Nephron (organoid): ENCODE results near the gene FLOT2.

Experiments used
- H3K27ac Mint-ChIP-seq, 3 experiments: 2 replicates each; pipeline ENCODE4 v1.8.0; 2020; ENCODE audit warnings: mixed read lengths in 3 of 3, mild to moderate bottlenecking in 2 of 3, moderate library complexity in 1 of 3
- H3K27me3 Mint-ChIP-seq: 2 replicates; pipeline ENCODE4 v1.8.0; 2021; ENCODE audit warnings: low read depth, mild to moderate bottlenecking, moderate library complexity, mixed read lengths
- H3K36me3 Mint-ChIP-seq: 2 replicates; pipeline ENCODE4 v1.8.0; 2020; ENCODE audit warnings: low read depth, mixed read lengths
- H3K4me1 Mint-ChIP-seq: 2 replicates; pipeline ENCODE4 v1.8.0; 2020; ENCODE audit warnings: mixed read lengths
- H3K4me3 Mint-ChIP-seq, 3 experiments: 2 replicates each; pipeline ENCODE4 v1.8.0; 2020; ENCODE audit warnings: mild to moderate bottlenecking in 3 of 3, mixed read lengths in 3 of 3, moderate library complexity in 2 of 3
- H3K9me3 Mint-ChIP-seq: 2 replicates; pipeline ENCODE4 v1.8.0; 2020; ENCODE audit warnings: mixed read lengths
- CTCF ChIP-seq, 3 experiments: fragments of 200-600 bp; sonication (generic); IDR thresholded peaks; one replicate each; pipeline ENCODE4 v1.5.0; 2021; ENCODE audit warnings: antibody characterized with exemption in 3 of 3; ENCODE audit not compliant: unreplicated experiment in 3 of 3

The FLOT2 gene

DNA sequence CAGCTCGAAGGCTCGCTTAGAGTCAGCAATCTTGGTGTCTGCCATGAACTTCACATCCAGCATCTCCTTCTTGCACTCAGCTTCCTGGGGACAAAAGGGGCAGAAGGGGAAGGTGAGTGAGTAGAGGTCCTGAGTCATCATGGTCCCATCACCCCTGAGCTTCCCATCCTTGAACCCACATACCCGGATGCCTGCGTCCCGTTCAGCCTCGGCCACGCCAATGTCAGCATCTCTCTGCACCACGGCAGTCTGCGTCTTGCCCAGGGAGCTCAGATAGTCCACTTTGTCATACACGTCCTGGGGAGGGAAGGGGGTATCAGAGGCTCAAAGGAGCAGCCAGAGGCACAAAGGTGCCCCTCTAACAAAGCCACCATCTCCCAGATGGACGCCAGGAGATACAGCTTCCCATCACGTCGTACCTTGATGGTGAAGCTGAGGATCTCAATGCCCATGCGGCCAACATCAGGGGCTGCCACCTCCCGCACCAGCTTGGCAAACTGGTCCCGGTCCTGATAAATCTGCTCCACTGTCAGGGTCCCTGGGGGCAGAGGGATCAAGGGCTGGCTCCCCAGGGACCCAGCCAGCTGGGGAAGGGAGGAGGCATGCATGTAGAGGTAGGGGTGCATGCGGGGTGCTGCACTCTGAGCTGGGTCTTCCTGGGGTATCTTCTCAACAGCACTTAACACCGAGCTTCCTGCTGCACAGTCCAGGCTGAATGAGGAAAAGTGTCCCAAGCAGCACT is 15.2 kb downstream of the FLOT2 start:
- no peak for TF ChIP-seq CTCF (IDR thresholded peaks at IDR 0.05; ENCODE audit: unreplicated experiment in 3 of 3)
- peaks cover 44% of the 10 kb centered on the region for H3K36me3 Mint-ChIP-seq
- no peaks in the 10 kb centered on the region for H3K4me1 Mint-ChIP-seq
- H3K27me3 Mint-ChIP-seq: no peaks in the 10 kb centered on the region
- H3K9me3 Mint-ChIP-seq: no peaks in the 10 kb centered on the region
- no peak overlapping the region for H3K4me3 Mint-ChIP-seq
- H3K27ac Mint-ChIP-seq: no peak overlapping the region

- Mint-ChIP-seq H3K4me1 (no peaks in the 10 kb centered on the region), H3K36me3 (peaks cover 44% of the 10 kb centered on the region), H3K27me3 (no peaks in the 10 kb centered on the region), H3K9me3 (no peaks in the 10 kb centered on the region), H3K4me3 (no peak overlapping the region), H3K27ac (no peak overlapping the region)
- TF ChIP-seq CTCF (IDR thresholded peaks at IDR 0.05; ENCODE audit: unreplicated experiment in 3 of 3): no peak
These were observed 15.9 kb downstream of the FLOT2 start for GRCh38 chr17:28881533-28882056.

GRCh38 chr17:28880572-28880945 is 17.0 kb downstream of the FLOT2 start:
- Mint-ChIP-seq H3K27me3 (no peaks in the 10 kb centered on the region), H3K4me3 (no peak overlapping the region), H3K4me1 (no peaks in the 10 kb centered on the region), H3K27ac (no peak overlapping the region), H3K9me3 (no peaks in the 10 kb centered on the region), H3K36me3 (peaks cover 44% of the 10 kb centered on the region)
- no peak for TF ChIP-seq CTCF (IDR thresholded peaks at IDR 0.05; ENCODE audit: unreplicated experiment in 3 of 3)

GRCh38 chr17:28879886-28880571 is 17.5 kb downstream of the FLOT2 start:
- H3K27me3 Mint-ChIP-seq: no peaks in the 10 kb centered on the region
- peaks cover 44% of the 10 kb centered on the region for H3K36me3 Mint-ChIP-seq
- no peak overlapping the region for H3K4me3 Mint-ChIP-seq
- no peaks in the 10 kb centered on the region for H3K9me3 Mint-ChIP-seq
- no peak overlapping the region for H3K27ac Mint-ChIP-seq
- no peaks in the 10 kb centered on the region for H3K4me1 Mint-ChIP-seq
- no peak for TF ChIP-seq CTCF (IDR thresholded peaks at IDR 0.05; ENCODE audit: unreplicated experiment in 3 of 3)

DNA sequence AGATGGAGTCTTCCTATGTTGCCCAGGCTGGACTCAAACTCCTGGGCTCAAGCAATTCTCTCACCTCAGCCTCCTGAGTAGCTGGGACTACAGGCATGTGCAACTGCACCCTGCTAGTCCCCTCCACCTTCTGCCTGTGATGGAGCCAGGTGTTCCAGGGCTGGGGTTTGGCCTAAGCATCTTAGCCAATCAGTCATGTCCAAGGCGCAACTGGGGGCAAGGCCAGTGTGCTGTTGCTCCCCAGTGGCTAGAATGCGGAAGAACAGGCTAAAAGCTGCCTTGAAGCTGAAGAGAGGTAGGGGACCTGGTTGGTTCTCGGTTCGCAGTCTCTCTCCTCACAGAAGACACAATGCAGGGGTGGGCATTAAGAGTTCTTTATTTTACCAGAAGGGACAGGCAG is 18.6 kb downstream of the FLOT2 start:
- no peak overlapping the region for H3K27ac Mint-ChIP-seq
- no peaks in the 10 kb centered on the region for H3K9me3 Mint-ChIP-seq
- H3K36me3 Mint-ChIP-seq: peaks cover 42% of the 10 kb centered on the region
- no peaks in the 10 kb centered on the region for H3K4me1 Mint-ChIP-seq
- H3K4me3 Mint-ChIP-seq: no peak overlapping the region
- H3K27me3 Mint-ChIP-seq: no peaks in the 10 kb centered on the region
- peak; percentile 15 to 27 (median 23) for TF ChIP-seq CTCF (IDR thresholded peaks at IDR 0.05; ENCODE audit: unreplicated experiment in 3 of 3)
